HG02943 (cell line): ENCODE measurements around the gene TBXAS1.

Experiments used
- ATAC-seq: cut with Tn5 transposase; IDR thresholded peaks from one replicate; pipeline ENCODE4 v1.9.1; 2021; ENCODE audit warnings: mild to moderate bottlenecking, low read depth, moderate library complexity; ENCODE audit not compliant: unreplicated experiment

TBXAS1 gene

GRCh38 chr7:139992353-139993044 is 163.4 kb downstream of the TBXAS1 start:
- ATAC-seq, result no peak

- no peak for ATAC-seq
These were observed 164.1 kb downstream of the TBXAS1 start for GRCh38 chr7:139993169-139993568.

GRCh38 chr7:139993592-139993991 is 164.5 kb downstream of the TBXAS1 start:
- ATAC-seq, result no peak

GRCh38 chr7:139994356-139994755 is 165.3 kb downstream of the TBXAS1 start:
- no peak for ATAC-seq

- no peak for ATAC-seq
These were observed 166.2 kb downstream of the TBXAS1 start for GRCh38 chr7:139995017-139995915.

- ATAC-seq, result no peak
These were observed 169.5 kb downstream of the TBXAS1 start for GRCh38 chr7:139998572-139998971.

GRCh38 chr7:139999516-139999915 is 170.5 kb downstream of the TBXAS1 start:
- ATAC-seq, result no peak

- no peak for ATAC-seq
These were observed 171.7 kb downstream of the TBXAS1 start for GRCh38 chr7:140000666-140001268.

GRCh38 chr7:140003913-140004382 is 174.9 kb downstream of the TBXAS1 start:
- ATAC-seq, result no peak

- ATAC-seq, result no peak
These were observed 175.6 kb downstream of the TBXAS1 start for GRCh38 chr7:140004672-140005071.

- no peak for ATAC-seq
These were observed 176.3 kb downstream of the TBXAS1 start for GRCh38 chr7:140005341-140005740.

GRCh38 chr7:140005754-140006503 is 176.9 kb downstream of the TBXAS1 start:
- no peak for ATAC-seq

- ATAC-seq, result no peak
These were observed 177.5 kb downstream of the TBXAS1 start for GRCh38 chr7:140006600-140006999.

- no peak for ATAC-seq
These were observed 178.1 kb downstream of the TBXAS1 start for GRCh38 chr7:140007051-140007690.

- ATAC-seq, result no peak
These were observed 179.9 kb downstream of the TBXAS1 start for GRCh38 chr7:140008755-140009610.

GRCh38 chr7:140009735-140010134 is 180.7 kb downstream of the TBXAS1 start:
- ATAC-seq, result no peak

GRCh38 chr7:140010194-140010895 is 181.3 kb downstream of the TBXAS1 start:
- no peak for ATAC-seq

GRCh38 chr7:140013676-140014075 is 184.6 kb downstream of the TBXAS1 start:
- no peak for ATAC-seq
